NCI-H748 (cell line): Measurements from ENCODE around the gene HECTD1.

ENCODE experiments used
- DNase-seq: peaks from one replicate; lab custom pipeline; 2025; ENCODE audit not compliant: unreplicated experiment; lab: John Stamatoyannopoulos, UW

HECTD1 gene

DNA sequence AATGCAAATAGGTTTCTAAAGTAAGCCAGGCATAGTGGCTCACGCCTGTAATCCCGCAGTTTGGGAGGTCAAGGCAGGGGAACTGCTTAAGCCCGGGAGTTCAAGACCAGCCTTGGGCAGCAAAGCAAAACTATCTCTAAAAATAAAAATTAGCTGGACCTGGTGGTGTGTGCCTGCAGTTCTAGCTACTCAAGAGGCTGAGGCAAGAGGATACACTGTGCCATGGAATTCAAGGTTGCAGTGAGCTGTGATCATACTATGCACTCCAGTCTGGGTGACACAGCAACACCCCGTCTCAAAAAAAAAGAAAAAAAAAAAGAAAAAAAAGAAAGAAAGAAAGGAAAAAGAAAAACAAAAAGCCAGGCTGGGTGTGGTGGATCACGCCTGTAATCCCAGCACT, 46.3 kb downstream of the HECTD1 start:
- DNase-seq = no peak

- no peak for DNase-seq
Observed at GRCh38 chr14:31159682-31160296, 47.8 kb downstream of the HECTD1 start.

DNA sequence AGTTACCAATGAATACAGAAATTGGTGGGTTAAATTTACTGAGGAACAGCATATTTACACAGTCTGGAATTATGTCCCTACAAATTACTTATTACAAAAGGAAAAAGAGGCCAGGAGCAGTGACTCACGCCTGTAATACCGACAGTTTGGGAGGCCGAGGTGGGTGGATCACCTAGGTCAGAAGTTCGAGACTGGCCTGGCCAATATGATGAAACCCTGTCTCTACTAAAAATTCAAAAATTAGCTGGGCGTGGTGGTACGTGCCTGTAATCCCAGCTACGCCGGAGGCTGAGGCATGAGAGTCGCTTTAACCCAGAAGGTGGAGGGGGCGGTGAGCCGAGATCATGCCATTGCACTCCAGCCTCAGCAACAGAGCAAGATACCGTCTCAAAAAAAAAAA, 52.6 kb downstream of the HECTD1 start:
- no peak for DNase-seq

- DNase-seq = no peak
Observed at GRCh38 chr14:31142455-31143087, 65.0 kb downstream of the HECTD1 start.

- no peak for DNase-seq
Observed at GRCh38 chr14:31139301-31139847, 68.2 kb downstream of the HECTD1 start.

GRCh38 chr14:31138301-31138700, 69.3 kb downstream of the HECTD1 start:
- DNase-seq = no peak

GRCh38 chr14:31137214-31137889, 70.2 kb downstream of the HECTD1 start:
- DNase-seq = no peak

DNA sequence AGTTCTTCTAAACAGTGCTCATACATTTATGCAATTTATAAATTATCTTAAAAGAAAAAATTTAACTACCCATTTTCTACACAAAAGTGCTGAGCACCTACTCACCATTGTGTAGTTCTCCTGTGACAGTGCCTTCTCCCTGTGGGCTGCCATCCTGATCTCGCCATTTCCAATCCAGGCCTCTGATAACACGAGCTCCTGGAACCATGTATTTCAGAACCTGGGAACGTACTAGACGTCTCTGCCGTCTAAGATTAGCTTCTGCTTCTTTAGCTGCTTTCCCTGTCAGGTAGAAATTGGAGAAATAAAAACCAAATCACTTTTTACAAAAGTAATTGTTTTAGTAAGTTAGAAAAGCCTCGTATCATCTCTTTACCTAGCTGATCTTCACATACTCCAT, 74.5 kb downstream of the HECTD1 start:
- DNase-seq = no peak

DNA sequence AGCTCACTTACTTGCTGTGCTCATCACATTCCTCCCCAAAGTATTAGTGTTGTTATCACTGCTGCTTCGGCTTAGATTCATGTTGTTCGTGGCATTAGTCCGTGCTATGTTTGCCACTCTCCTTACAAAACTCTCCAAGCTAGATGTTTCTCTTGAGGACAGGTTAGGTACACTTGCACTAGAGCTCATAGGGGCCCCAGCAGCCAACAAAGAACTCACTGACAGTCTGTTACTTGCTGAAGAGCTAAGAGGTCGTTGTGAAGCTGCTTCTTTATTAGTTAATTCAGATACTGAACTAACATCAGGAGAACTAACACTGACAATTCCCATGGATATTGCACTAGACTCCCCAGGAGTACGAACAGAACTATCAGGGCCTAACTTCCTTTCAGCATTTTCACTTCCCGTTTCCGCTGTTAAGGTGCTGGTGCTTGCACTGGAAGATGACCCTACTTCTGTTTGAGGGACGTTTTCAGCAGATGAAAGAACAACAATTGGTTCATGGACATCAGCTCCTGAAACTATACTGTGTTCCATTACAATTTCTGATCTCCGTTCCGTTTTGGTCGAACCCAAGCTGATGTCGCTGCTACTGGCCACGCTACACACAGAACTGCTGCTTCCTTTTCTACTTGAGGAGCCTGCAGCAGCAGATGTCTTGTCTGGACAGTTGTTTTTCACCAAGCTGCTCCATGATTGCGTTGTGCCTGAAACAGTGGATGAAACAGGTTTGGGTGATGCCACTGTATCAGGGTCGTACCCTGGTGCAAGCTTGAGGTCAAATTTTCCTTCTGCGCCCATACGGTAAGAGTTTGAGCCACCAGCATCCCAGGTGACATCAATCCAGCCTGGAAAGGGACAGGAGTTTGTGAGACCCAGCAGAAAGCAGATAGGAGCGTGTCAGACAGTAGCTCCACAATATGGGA, 78.7 kb downstream of the HECTD1 start:
- no peak for DNase-seq

GRCh38 chr14:31127690-31128089, 79.9 kb downstream of the HECTD1 start:
- DNase-seq = no peak

DNA sequence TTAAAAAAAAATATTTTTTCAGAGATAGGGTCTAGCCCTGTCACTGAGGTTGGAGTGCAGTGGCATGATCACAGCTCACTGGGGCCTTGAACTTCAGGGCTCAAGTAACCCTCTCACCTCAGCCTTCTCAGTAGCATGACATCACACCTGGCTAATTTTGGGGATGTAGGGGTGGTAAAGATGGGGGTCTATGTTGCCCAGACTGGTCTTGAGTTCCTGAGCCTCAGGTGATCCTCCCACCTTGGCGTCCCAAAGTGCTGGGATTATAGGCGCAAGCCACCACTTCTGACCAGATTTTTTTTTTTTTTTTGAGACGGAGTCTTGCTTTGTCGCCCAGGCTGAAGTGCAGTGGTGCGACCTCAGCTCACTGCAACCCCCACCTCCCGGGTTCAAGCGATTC, 80.9 kb downstream of the HECTD1 start:
- no peak for DNase-seq

DNA sequence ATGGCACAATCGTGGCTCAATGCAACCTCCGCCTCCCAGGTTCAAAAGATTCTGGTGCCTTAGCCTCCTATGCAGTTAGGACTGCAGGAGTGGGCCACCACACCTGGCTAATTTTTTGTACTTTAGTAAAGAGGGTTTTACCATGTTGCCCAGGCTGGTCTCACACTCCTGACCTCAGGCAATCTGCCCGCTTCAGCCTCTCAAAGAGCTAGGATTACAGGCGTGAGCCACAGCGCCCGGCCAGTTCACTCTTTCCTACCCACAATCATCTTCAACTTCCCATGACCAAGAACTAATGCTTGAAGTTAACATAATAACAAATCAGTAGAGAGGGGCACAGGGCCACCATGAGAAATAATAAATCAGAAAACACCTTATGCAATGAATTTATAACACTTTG, 82.4 kb downstream of the HECTD1 start:
- no peak for DNase-seq

- no peak for DNase-seq
Observed at GRCh38 chr14:31124197-31124596, 83.4 kb downstream of the HECTD1 start.

DNA sequence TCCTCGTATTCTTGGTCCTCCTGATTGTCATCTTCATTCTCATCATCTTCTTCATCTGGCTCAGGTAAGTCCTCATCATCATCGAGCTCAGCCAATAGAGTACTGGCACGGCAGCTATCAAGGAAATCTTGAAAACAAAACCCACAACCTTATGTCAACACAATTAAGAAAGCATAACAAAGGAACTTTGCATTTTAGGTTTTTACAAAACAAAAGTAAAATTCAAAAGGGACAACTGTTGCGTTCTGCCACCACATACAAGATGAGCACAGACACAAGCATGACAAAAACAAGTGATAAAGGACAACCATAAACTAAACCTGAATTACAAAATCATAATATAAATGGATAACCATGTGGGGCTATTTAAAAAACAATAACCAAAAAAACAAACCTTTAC, 84.7 kb downstream of the HECTD1 start:
- DNase-seq = no peak

- no peak for DNase-seq
Observed at GRCh38 chr14:31122098-31122611, 85.4 kb downstream of the HECTD1 start.

- DNase-seq = no peak
Observed at GRCh38 chr14:31118892-31119291, 88.7 kb downstream of the HECTD1 start.

- no peak for DNase-seq
Observed at GRCh38 chr14:31113794-31114193, 93.8 kb downstream of the HECTD1 start.

DNA sequence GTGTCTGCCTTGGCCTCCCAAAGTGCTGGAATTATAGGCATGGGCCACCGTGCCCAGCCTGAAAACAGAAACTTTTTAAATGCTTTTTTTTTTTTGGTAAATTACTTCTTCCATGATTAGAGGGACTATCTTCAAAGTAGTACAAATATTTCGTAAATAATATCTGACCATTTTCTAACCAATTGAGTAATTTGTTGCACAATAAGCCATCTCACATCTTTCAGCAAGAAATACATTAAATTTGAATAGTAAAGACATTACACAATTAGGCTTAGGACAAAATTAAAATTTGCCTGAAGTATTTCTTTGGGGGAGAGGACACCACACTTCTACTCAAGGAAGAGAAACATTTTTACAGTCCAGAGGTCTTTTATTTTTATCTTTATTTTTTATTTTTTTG, 96.7 kb downstream of the HECTD1 start:
- no peak for DNase-seq

- DNase-seq = no peak
Observed at GRCh38 chr14:31109257-31109656, 98.3 kb downstream of the HECTD1 start.

GRCh38 chr14:31106768-31107167, 100.8 kb downstream of the HECTD1 start:
- no peak for DNase-seq

DNA sequence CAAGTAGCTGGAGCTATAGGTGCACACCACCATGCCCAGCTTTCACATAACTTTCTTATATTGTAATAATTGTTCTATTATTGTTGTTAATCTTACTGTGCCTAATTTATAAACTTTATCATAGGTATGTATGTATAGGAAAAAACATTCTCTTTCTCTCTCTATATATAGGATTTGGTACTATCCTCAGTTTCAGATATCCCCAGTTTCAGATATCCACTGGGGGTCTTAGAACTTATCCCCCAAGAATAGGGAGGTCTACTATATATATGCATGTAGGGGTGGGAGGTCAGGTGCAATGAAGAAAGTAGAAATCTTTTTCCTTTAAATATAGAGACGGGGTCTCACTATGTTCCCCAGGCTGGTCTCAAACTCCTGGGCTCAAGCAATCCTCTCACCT, 110.5 kb downstream of the HECTD1 start:
- no peak for DNase-seq
